Measurements from ENCODE around the gene LHPP. TPM values are rescaled to one million over a fixed set of nuclear protein-coding genes. Genes with fewer than 3 reads are reported as not detected.

LHPP gene
- total RNA-seq, 1 donor from 2014 or later, result 7.6 TPM

- H3K27me3 ChIP-seq (ENCODE audit: low read depth), result no peaks in the 10 kb centered on the region
- no peaks in the 10 kb centered on the region for H3K9me3 ChIP-seq (replicated peaks)
- no peaks in the 10 kb centered on the region for H3K36me3 ChIP-seq
- peak overlapping the region; percentile 86 for H3K27ac ChIP-seq (replicated peaks)
- H3K4me3 ChIP-seq, result no peak overlapping the region
- intact Hi-C loops (cut with micrococcal nuclease), result no loop called here
- no peak for DNase-seq
- peaks cover 100% of the 10 kb centered on the region for H3K4me1 ChIP-seq
- TF ChIP-seq CTCF (IDR thresholded peaks at IDR 0.05; ENCODE audit: borderline replicate concordance), result no peak
Measured at GRCh38 chr10:124650263-124650662, 188.6 kb downstream of the LHPP start.

GRCh38 chr10:124650820-124651401 lies 189.3 kb downstream of the LHPP start:
- DNase-seq, result no peak
- Histone ChIP-seq H3K9me3 (replicated peaks) (no peaks in the 10 kb centered on the region), H3K27me3 (ENCODE audit: low read depth) (no peaks in the 10 kb centered on the region), H3K27ac (replicated peaks) (peak overlapping the region; percentile 86), H3K4me3 (no peak overlapping the region), H3K4me1 (peaks cover 100% of the 10 kb centered on the region), H3K36me3 (no peaks in the 10 kb centered on the region)
- intact Hi-C loops (cut with micrococcal nuclease), result no loop called here
- no peak for TF ChIP-seq CTCF (IDR thresholded peaks at IDR 0.05; ENCODE audit: borderline replicate concordance)

GRCh38 chr10:124651402-124651891 lies 189.8 kb downstream of the LHPP start:
- intact Hi-C loops (cut with micrococcal nuclease), result no loop called here
- no peak for TF ChIP-seq CTCF (IDR thresholded peaks at IDR 0.05; ENCODE audit: borderline replicate concordance)
- Histone ChIP-seq H3K27ac (replicated peaks) (peak overlapping the region; percentile 86), H3K4me1 (peaks cover 100% of the 10 kb centered on the region), H3K9me3 (replicated peaks) (no peaks in the 10 kb centered on the region), H3K4me3 (no peak overlapping the region), H3K27me3 (ENCODE audit: low read depth) (no peaks in the 10 kb centered on the region), H3K36me3 (no peaks in the 10 kb centered on the region)
- DNase-seq, result no peak

- no peak for DNase-seq
- Histone ChIP-seq H3K27me3 (ENCODE audit: low read depth) (no peaks in the 10 kb centered on the region), H3K36me3 (no peaks in the 10 kb centered on the region), H3K4me1 (peaks cover 95% of the 10 kb centered on the region), H3K9me3 (replicated peaks) (no peaks in the 10 kb centered on the region), H3K27ac (replicated peaks) (peak overlapping the region; percentile 86), H3K4me3 (no peak overlapping the region)
- no peak for TF ChIP-seq CTCF (IDR thresholded peaks at IDR 0.05; ENCODE audit: borderline replicate concordance)
- intact Hi-C loops (cut with micrococcal nuclease), result no loop called here
Measured at GRCh38 chr10:124652200-124652599, 190.6 kb downstream of the LHPP start.

- peak overlapping the region; percentile 86 for H3K27ac ChIP-seq (replicated peaks)
- H3K27me3 ChIP-seq (ENCODE audit: low read depth), result no peaks in the 10 kb centered on the region
- no peaks in the 10 kb centered on the region for H3K36me3 ChIP-seq
- H3K4me1 ChIP-seq, result peaks cover 94% of the 10 kb centered on the region
- H3K9me3 ChIP-seq (replicated peaks), result no peaks in the 10 kb centered on the region
- DNase-seq, result no peak
- no peak overlapping the region for H3K4me3 ChIP-seq
- no peak for TF ChIP-seq CTCF (IDR thresholded peaks at IDR 0.05; ENCODE audit: borderline replicate concordance)
- intact Hi-C loops (cut with micrococcal nuclease), result no loop called here
Measured at GRCh38 chr10:124652701-124653100, 191.1 kb downstream of the LHPP start.
